Activated effector memory CD4-positive, alpha-beta T cell treated with anti-CD3 and anti-CD28 coated beads, Interleukin-2, amount 50 U/mL, for 16 hours (primary cell): ENCODE results near the gene NACAD.

Experiments
- DNase-seq: peaks from one replicate; pipeline ENCODE4 v3.0.0-alpha.2; 2020

Gene NACAD

DNA sequence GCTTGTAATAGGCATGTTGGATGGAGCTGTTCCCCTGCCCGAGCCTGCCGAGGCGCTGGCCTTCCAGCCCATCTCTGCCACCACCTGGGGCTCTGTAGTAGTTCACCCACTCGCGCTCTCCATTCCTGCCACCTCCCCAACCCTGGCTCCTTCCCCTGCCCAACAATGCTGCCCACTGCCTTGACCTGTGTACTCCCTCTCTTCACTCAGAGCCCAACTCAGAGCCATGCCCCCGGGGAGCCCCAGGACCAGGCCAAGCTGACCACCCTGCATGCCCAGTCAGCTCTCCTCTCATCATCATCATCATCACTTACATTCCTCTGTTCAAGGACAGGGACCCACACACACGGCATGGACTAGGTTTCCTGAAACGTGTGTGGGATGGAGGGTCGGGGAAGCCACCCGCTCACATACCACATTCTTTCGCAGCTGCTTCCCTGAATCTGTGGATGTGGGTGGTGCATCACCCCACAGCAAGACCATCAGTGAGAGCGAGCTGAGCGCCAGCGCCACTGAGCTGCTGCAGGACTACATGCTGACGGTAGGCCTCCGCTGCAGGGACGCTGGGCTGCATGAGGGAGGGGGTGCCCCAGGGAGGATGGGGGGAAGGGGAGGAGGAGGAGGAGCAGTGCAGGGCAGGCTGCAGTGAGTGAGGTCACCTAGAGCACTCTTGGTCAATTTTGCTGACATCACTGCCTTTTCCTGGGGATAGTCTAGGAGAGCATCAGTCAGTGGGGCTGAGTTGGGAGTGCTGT lies 15.6 kb downstream of the NACAD start:
- peak; percentile 36 for DNase-seq

DNA sequence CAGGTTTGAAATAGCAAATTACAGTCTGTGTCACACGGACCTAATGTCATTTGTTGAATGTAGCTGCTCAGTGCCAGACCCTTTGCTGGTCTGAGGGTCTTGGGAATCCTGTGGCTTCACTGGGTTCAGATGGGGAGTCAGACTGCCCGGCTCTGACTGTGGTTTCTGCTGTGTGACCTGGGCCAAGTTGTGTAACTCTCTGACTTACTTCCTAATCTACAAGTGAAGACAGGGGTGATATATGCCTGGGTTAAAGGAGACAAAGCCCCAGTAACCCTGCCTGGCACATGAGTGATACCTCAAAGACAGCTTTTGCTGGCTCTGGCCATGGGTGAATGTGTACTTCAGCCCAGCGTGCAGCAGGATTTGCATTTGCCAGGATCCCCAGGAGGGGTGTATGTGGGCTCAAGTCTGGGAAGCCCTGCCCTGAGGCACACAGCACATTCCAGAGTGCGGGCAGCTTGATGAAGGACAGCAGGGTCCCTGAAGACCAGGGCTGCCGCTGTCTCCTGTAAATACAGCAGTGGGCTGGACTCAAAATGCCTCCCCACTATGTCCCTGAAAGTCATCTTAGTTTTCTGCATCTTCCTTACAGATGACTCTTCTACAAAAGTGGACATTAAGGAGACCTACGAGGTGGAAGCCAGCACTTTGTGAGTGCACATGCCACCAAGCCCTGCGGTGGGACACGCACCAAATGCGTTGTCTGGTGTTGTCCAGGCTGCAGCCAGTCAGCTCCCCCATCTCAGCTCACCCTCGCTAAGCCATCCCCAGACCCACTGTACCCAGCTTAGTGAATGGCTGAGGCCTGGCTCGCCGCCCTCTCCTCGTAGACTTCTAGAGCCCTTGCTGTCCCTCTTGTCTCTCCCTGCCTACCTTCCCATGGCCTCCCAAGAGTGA lies 16.4 kb downstream of the NACAD start:
- DNase-seq = no peak

DNA sequence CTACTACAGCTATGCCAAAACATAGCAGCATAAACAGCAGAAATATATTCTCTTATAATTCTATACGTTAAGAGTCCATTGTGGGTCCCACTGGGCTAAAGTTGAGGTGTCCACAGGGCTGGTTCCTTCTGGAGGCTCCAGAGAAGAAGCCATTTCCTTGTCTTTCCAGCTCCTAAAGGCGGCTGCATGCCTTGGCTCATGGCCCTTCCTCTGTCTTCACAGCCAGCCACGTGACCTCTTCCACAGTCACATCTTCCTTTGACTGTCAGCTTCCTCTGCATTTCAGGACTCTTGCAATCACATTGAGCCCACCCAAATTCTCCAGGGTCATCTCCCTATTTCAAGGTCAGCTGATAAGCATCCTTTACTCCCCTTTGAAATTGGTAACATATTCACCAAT lies 17.2 kb downstream of the NACAD start:
- no peak for DNase-seq

DNA sequence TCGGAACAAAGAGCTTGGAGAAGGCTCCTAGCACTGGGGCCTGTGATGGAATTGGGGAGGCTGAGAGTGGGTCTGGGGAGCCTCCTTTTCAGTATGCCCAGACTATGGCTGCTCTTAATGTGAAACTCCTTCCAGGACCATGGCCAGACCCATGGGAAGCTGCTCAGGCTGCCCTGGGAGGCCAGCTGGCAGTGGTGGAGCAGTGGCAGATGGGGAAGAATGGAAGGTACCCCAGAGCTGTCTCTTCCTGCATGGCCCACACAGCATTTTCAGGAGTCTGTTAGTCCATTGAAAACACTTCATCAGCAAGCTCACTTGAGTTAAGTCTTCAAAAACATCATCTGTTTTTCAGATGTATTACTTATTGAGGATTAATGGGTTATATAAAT lies 18.5 kb downstream of the NACAD start:
- DNase-seq = peak; percentile 39

DNA sequence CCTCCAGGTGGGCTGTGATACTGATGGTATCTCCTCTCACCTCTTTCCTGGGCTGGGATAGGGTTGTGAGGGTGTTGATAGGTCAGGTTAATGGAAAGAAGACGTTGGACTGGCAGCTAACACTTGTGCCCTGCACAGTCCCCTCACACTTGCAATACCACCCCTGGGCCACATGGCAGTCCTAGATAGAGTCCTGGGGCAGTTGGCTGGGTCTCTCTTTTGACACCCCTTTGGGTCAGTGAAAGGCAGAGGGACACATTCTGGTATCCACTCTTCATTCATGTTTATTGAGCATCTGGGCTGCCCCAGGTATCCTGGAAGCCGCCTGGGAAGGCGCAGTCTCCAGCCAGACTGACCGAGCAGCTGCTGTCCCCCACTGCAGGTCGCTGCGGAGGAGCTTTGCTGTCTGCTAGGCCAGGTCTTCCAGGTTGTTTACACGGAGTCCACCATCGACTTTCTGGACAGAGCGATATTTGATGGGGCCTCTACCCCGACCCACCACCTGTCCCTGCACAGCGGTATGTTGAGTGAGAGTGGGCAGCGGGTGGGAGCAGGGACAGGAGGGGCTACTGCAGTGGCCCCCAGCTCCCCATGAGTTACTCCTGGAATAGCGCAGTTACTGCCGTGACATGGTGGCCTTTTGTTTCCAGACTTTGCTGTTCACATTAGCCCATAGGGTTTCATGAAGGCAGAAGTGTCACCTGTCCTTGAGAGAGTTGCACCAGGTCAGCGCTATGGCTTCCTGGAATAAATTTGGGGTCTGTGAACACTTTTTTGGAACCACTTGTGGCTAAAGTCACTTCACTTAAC lies 19.1 kb downstream of the NACAD start:
- peak; percentile 52 for DNase-seq

DNA sequence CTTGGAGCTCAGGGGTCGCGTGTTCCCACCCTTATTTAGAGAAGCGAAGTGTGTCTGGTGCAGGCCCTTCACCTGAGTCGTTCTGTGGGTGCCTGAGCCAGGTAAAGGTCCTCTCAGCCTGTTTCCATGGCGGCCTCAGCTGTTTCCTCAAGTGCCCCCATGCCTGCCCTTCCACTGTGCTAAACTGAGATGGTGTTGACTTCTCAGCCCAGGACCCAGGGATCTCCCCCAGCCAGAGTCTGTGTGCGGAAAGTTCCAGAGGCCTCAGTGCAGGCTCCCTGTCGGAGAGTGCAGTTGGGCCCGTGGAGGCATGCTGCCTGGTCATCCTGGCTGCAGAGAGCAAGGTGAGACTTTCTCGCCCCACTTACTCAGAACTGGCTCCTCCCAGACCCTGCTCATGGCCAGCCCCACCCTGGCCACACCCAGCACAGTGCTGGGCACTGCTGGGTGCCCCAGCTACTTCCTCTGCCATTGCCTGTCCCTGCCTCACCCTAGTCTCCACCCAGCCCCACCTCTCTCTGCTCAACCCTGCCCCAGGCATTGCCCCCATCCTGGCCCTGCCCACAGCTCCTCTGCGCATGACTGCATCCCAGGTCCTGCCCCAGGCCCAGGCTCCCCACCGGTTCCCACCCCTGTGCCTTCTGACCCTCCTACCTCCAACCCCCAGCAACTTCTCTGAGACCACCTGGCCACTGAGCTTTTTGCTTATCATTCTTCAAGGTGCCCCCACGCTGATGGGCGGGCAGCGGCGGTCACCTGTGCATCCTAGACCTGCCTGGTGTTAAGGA lies 20.3 kb downstream of the NACAD start:
- DNase-seq = peak; percentile 56

DNA sequence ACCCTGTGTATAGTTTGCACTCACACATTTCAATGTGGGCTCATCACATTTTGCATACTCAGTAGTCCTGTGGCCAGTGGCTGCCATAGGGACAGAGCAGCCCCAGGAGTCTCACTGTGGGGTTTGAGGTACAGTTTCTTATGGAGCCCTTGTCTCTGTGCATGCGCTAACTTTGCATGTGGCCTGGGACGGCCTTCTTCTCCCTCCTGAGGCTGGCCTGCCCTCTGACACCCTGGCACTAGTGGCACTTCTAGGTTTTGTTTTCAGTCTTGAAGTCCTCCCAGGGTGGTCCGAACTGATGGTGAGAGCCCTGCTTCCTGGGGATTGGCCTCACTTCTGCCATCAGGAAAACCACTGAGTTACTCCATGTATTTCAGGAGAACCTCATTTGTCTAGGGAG lies 21.2 kb downstream of the NACAD start:
- peak; percentile 56 for DNase-seq

DNA sequence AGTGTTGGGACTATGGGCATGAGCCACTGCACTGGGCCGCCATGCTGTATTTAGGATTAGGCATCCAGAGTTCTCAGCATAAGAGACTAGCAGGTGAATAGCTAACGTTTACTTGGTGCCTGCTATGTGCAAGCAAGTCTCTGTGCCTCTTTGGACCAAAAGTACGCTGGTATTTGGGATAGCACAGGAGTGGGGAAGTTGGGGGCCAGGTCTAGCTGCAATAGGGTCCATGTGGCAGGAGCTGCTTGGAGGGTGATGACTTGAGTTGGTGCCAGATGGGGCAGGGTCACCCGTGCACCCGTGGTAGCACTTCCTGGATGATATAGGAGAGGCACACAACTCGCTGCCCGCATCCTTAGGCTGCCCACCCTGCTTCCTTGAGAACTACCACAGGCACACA lies 22.4 kb downstream of the NACAD start:
- no peak for DNase-seq

DNA sequence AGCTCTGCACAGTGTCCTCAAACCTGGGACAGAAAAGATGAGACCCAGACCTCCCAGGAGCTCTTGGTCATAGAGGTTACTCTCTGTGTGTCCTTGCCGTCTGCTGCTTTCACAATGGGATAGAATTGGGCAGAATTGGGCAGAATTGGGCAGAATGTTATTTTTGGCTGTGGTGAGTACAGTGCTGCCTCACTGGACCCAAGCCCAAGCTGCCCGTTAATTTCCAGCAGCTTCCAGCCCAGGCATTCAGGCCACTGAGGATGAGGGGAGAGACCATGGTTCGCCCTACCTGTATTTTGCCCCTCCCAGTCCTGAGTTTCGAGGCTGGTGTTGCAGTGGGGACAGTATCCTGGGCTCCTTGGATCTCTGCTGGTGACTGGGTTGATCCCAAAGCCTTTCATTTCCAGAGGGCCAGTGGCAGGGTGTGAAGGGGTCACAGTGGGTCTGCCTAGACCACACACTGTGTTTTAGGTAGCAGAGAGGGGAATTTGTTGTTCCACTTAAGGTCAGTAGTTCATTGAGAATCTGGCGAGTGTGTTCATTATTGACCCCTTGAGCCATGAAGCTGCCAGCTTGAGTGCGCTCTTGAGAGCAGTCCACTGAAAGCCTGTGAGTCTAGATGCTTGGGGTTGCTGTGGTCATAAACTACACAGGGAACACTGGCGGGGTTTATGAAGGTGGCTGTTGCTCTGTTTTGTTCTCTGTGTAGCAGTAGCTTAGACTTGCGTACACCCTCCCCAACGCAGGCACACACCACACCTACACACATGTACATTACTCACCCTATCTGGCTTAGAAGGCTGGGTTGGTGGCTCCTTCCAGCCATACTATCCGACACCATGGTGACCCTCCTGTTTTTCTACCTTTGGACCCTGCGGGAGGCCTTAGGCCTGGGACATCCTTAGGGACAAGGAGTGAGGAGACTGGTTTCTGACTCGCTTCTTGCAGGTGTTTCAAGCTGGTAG lies 23.5 kb downstream of the NACAD start:
- no peak for DNase-seq

DNA sequence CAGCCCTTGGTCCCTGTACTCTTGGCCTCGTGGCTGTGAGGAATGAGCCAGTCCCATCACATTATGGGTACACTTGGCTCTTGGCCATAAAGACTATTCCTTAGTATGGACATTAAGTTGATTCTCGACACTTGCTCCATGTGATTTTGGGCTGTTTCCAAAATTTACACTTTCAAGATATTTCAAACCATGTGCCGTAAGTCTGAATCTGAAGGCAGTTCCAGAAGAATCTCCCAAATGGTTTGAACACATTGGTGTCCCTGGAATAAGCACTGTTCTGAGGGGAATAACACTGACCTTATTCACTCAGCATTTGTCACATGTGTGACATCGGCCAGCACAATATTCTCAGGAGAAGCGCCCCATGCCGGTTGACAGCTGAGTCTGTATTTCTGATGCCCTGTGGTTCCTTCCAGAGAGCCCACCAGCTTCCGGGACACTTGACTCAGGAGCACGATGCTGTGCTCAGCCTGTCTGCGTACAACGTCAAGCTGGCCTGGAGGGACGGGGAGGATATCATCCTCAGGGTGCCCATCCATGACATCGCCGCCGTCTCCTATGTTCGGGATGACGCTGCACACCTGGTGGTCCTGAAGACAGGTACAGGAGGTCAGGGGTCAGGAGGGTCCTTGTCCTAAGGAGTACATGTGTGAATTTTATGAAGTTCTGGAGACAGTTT lies 24.6 kb downstream of the NACAD start:
- no peak for DNase-seq

DNA sequence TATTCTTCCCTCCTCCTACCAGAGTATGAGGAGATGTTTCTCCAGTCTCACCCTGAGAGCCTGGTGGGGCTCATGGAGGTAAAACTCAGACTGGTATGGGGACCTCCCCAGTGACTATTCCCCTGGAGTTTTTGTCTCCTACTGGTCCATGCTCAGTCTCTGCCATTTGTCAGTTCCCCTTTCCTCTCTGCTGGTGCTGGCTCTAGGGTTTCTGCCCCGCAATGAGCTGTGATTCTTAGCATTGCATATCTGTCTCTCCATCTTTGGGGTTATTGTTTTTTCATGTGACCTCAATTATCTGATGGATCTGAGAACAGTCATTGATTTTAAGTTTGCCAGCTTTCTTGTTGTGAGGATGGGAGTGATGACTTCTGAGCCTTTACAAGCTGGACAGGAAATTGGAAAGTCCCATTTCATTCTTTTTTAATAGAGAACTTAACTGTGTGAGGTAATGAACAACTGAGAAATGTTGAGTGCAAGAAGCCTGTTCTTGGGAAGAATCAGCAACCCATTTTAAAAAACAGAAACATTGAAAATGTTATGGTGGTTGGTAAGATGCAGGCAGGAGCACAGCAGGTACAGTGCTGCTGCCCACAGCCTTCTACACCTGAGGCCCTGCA lies 26.9 kb downstream of the NACAD start:
- no peak for DNase-seq

DNA sequence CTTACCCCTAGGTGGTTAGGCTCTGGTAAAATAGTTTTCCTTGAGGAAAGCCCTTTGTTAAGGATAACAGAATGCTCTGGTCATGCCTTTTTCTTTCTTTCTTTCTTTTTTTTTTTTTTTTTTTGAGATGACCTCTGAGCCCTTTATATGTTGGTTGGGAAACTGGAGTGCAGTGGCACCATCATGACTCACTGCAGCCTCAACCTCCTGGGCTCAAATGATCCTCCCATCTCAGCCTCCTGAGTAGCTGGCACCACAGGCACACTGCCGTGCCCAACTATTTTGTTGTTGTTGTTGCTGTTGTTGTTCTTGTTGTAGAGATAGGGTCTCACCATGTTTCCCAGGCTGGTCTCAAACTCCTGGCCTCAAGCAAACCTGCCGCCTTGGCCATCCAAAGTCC lies 27.4 kb downstream of the NACAD start:
- DNase-seq = no peak

DNA sequence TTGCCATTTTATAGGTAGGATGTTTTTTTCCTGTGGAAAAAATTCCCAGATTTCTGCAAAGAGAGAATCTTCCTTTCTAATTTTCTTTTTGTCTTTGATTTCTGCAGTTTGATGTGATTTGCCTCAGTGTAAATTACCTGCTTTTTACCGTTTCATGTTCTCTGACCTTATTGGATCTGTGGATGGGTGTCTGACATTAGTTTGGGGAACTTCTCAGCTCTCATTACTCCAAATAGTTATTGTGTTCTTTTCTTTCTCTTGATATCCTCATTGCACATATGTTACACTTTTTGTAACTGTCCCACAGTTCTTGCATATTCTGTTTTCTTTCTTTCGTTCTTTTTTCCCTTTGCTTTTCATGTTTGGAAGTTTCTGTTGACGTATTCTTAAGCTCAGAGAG lies 28.5 kb downstream of the NACAD start:
- DNase-seq = no peak

DNA sequence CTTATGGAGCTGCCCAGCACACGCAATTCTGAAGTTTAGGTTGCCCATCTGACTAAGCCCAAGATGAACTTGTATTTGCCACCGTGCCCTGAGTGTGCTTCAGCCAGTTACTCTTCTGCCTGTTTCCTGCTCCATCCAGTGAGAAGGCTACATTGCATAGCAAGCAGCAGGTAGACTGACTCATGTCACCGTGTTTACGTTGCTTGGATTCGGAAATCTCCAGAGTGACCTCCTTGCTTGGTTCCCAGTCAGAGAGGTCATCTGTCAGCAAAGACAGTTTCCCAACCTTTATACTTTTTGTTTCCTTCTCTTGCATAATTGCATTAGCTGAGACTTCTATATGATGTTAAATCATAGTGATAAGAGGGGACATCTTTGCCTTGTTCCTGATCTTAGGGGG lies 30.9 kb downstream of the NACAD start:
- DNase-seq = no peak

DNA sequence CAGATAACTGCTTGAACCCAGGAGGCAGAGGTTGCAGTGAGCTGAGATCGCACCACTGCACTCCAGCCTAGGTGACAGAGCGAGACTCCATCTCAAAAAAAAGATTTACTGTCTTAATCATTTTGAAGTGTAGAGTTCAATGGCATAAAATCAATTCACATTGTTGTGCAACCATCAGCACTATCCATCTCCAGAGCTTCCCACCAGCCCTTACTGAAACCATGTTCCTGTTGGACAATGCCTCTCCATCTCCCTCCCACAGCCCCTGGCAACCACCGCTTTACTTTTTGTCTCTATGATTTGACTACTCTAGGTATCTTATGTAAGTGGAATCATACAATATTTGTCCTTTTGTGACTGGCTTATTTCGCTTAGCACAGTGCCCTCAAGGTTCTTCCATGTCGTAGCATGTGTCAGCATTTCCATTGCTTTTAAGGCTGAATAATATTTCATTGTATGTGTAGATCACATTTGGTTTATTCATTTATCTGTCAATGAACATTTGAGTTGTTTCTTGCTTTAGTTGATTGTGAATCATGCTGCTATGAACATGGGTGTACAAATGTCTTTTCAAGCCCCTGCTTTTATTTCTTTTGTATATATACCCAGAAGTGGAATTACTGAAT lies 33.1 kb downstream of the NACAD start:
- peak; percentile 27 for DNase-seq

DNA sequence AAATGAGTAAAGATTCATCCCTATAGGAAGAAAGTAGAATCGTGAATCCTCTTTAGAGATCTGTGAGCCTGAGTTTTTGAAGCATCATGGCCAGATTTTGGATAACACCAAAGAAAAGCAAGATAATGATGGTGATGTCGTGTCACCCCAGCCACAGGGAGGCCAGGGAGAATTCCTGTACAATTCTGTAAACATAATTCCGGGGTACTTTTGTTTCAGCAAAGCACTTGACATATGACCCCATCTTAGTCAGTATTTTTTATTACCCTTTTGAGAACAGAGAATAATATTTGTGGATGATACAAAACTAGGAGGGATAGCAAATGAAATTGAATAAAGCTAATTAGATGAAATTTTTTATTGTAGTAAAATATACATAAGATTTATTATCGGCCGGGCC lies 33.8 kb downstream of the NACAD start:
- DNase-seq = no peak

DNA sequence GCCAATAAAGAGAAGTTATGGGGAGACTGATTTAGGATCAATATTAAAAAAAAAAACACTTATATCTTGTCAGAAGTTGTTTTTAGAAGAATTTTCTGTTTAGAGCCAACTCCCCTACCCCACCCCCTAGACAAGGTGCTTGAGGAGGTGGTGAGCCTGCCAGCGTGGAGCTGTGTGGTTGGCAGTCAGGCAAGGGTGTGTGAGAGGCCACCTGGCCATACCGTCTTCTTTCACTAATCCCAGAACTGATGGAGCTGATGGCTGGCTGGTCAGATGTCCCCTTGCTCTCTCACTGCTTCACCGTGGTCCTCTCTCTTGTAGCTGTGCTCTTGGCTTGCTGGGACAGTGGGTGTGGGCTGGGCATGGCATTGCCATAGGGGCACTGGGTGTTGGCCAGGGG lies 34.3 kb downstream of the NACAD start:
- peak; percentile 44 for DNase-seq

DNA sequence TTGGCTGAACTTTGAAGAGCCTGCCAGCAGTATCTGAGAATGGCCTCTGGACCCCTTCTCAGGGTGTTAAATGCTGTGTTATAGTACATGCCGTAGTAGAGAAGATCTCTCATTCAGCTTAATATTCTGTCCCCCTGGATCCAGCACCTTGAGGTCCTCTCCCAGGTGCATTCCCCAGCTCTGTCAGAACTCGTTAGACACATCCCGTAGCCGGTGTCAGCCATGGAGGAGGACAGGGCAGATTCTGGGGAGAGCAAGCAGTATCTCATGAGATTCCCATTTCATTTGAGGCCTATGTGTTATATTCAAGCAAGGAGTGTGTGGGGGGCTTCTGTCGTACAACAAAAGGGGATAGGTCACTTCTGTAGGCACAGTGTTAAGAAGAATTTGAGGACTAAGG lies 34.8 kb downstream of the NACAD start:
- DNase-seq = no peak

DNA sequence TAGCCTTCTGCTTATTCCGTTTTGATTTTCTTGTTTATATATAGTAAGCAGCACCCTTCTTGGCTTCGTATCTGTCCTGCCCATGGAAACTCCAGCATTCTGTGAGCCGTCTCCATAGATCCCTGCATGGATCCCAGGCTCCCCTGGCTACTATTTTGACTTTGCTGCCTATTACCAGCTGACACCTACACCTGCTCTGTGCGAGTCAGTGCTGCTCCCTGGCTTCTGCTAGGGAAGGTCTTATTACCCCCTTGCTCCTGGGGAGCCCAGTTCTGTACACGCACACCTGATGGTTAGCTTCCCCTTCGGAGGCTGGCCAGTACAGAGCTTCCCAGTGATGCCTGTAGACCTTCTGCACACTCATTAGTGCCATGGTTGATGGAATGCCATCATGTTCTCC lies 35.4 kb downstream of the NACAD start:
- no peak for DNase-seq

DNA sequence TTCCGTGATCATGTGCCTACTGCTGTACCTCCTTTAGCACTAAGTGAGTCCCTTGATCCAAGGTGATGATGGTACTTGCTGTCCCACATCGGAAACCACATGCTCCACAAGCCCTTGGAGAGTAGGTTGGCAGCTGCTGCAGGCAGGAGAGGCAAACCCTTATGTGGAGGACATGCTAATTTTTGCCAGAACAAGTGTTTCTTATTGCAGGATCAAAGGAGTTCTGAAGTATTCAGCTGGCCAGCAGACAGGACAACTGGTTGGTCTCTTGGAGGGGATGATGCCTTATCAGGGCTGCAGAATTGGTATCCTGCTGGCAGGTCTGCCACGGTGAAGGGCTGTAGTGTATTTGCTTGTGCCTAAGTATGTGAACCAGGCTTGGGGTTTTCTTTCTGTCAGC lies 36.8 kb downstream of the NACAD start:
- DNase-seq = no peak
